Fibroblast of peridontal ligament (primary cell): Measurements from ENCODE around the gene TMEM131L.
A peak's percentile ranks its signal among the peaks of the same experiment; 100 is the strongest.

ENCODE experiments used
- DNase-seq: peaks from one replicate; pipeline ENCODE4 v3.0.0-alpha.2; 2010; ENCODE audit errors: extremely low read depth

Gene TMEM131L

DNA sequence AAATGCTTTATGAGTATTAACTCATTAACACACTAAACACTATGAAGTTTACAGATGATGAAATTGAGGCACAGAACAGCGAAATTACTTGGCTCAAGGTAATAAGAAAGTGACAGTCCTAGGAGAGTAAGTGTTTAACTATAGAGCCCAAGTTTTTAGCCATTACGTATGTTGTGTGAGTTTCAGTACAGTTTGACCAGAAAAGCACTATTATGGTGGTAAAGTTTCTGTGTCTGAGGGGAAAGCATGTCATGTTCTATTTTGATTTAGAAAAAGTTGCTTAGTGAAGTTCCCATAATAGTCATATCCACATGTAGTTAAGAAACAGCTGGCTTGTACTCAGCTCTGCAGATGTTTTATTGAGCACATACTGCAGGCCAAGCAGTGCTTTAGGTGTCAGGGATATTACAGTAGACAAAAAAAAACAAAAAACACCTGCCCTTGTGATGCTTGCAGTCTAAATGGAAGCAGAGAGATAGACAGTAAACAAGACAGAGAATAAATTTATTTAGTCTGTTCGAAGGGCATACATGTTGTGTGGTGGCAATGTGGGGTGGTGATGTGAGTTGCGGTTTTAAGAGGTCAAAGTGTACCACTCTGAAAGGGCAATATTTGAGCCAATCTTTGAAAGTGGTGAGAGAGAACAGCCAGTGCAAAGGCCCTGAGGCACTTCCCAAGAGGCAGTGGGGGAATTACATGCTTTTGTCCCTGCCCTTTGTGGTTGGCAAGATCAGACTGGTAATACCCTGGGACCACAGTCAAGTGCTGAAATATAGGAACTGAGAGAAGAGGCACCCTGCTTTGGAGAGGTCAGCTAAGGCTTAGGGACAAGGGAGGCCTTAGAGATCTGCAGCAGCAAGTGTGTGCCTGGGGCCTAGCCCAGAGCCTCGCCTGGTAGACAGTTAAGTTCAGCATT lies 6.2 kb downstream of the TMEM131L start:
- DNase-seq: no peak

DNA sequence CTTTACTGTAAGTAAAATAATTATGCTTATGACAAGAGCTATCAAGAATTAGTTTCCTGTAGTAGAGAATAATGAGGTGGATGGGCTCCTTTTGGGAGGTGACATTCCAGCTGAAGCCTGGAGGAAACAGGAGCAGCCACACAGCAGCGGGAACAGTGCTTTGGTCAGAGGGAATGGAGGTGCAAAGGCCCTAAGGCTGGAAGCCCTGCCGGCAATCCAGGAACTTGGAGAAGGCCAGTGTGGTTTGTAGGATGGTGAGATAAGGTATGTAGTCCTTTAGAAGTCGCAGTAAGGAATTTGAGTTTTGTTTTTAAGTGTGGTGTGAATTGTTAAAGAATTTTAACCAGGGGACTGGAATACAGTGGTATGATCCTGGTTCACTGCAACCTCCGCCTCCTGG lies 8.1 kb downstream of the TMEM131L start:
- no peak for DNase-seq

DNA sequence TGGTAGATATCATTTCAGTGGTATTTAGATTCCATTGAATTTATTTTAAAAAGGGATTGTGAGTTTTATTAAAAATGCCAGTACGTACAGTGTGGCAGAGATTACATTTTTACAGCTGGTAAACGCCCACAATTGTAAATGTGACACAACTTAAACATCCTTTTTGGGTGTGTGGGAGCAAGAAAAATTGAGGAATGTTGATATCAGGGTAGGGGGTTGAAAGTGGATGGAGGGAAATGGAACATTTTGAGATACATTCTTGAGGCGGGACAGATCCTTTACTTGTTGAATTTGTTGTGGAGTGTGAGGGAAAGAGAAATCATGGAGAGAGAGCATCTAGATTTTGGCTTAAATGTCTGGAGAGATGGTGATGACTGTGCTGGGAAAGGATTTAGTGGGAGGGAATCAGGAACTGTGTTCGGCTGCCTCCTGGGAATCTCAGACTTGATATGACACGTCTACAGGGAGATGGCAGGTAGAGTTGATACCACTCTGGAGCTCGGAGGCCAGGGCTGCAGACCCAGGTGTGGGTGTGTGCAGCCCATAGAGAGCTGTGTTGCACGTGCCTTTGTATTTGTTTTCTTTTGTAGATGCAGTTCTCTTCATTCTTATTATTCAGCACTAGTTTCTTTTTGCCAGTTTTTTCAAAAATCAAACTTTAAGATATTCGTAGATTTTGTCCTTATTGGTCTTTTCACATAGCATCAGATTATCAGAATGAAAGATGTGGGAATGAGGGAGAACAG lies 10.8 kb downstream of the TMEM131L start:
- no peak for DNase-seq

DNA sequence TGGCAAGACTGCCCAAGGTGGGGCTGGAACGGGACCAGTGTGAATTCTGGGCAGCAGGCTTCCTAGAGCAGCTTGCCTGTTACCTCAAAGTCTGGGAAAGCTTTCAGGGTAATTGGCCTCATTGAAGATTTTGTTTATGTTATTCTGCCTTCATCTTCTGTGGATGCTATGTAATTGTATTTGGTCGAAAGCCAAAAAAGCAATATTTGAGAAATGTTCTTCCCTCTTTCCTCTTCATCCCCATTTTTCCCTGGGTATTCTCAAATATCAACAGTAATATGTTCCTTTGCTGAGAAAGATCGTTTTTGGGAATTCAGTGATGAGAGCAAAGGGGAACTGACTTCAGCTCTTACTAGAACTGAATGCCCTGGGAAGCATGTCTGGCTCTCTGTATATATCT lies 12.9 kb downstream of the TMEM131L start:
- peak; percentile 42 for DNase-seq

DNA sequence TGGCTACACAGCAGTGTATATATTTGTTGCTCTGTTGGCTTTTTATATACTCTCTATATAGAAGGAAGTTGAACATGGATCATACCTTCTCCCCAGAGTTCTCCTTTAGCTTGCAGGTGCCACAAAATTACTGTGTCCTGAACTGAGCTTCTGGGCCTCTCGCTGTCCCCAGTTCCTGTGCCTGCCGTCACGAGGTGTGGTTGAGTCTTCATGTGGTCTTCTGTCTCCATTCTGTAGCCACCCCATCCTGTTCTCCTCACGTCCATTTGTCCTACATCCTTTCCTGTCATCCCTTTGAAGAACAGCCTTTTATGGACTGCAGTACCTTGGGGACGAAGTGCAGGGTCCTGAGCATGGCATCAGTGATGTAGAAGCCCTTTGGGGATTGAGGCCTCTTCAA lies 14.5 kb downstream of the TMEM131L start:
- DNase-seq: no peak

DNA sequence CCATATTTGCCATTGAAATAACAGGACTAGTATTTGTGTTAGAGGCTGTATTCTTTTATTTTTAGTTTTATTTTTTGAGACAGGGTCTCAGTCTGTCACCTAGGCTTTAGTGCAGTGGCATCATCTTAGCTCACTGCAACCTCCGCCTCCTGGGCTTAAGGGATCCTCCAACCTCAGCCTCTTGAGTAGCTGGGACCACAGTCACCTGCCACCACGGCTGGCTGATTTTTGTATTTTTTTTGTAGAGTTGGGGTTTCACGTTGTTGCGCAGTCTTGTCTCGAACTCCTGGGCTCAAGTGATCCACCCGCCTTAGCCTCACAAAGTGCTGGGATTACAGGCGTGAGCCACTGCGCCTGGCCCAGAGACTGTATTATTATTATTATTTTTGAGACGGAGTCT lies 15.3 kb downstream of the TMEM131L start:
- no peak for DNase-seq

DNA sequence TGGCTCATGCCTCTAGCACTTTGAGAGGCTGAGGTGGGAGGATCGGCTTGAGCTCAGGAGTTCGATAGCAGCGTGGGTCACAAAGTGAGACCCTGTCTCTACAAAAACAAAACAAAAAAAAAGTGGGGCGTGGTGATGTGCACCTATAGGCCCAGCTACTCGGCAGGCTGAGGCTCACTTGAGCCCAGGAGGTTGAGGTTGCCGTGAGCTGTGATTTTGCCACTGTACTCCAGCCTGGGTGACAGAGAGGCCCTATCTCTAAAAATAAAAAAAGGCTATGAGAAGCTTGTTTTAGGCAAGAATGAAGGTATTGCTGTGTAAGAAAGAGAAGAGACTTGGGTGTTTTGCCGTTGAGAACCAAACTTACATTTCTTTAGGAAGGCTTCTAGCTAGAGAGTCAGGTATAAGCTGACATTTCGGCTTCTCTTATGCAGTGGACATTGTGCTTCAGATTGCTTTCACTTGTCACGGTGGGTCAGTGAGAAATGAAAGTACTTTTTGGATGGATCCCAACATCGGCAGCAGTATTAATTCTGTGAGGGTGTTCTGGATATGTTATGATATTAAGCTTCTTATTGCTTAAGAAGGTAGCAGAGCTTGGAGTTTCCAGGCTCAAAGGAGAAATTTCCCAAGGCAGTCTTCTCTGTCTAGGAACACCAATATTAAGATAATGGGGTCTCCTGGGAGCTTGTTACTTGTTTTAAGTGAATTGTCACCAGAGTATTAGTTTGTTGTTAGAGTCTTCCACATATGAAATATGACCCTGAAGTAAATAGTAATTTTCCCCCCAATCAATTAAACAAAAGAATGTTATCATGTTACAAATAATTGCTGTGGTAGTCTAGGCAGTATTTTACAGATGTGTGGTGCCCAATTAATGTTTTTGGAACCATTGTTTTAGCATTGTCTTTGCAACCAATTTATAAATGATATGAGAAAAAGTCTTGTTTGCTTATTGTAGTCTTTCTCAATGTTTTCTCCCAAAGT lies 17.6 kb downstream of the TMEM131L start:
- DNase-seq: peak; percentile 35

DNA sequence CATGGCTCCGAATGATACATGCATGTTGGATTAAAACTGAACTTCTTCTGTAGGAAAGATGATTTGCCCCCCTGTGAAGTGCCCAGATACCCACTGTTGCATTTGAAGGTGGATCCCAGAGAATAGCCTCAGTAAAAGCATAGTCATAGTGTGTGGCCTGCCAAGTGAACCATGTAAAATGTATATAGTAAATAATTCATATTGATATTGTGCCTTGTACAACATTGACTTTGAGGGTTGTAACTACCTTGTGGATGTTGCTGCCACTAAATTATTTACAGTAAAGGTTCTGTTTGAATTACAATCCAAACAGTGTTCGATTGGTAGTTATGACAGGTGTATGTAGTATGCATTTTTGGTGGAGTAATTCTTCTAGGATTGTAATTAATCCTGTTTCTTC lies 19.2 kb downstream of the TMEM131L start:
- DNase-seq: no peak

DNA sequence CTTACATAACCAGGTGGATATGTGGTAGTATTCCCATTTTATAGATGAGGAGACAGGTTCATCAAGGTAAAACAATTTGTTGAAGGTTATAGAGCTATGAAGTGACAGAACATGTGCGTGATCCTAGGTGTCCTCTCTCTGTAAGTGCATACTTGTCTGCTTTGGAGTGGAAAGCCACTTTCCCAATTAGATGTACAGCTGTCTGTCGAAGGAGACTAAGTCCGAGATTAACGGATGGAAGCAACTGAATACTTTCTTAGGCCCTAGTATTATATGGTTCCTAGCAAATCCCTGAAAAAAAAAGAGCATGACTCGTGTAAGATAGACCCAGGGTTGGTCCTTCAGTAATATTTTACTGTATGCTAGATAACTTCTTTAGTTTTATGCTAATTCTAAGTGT lies 19.7 kb downstream of the TMEM131L start:
- no peak for DNase-seq

DNA sequence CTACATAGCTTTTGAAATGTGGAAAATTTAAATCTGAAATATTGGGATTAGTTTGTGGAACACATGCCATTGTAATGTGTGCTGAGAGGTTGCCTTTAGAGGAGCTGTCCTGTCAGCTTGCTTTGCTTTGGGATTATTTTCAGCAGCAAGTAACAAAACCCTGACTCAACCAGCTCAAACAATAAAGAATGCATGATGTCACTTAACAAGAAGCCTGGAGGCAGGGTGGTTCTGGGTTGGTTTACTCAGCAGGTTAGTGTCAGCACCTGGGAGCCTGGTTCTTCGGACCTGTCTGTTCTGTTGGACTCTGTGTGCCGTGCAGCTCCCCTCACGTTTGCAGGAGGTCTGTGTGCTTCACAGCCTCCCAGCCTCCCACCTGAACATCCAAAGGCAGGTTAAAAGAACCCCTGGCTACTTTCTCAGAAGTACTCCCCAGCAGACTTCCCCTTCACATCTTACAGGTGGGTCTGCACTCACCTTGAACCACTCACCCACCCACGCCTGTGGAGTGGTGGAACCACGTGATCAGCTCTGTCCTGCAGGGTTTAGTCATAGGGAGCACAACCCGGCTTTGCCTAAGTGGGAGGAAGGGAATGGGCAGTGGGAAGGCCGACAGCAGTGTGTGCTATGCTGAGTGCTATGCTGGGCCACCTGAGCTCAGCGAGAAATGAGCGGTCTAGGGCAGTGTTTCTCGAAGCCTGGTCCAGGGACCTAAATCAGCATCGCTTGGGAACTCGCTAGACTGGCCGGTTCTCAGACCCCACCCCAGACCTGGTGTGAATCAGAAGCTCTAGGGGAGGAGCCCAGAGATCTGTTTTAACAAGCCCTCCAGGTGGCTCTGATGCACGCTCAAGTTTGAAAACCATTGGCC lies 20.4 kb downstream of the TMEM131L start:
- DNase-seq: peak; percentile 80

DNA sequence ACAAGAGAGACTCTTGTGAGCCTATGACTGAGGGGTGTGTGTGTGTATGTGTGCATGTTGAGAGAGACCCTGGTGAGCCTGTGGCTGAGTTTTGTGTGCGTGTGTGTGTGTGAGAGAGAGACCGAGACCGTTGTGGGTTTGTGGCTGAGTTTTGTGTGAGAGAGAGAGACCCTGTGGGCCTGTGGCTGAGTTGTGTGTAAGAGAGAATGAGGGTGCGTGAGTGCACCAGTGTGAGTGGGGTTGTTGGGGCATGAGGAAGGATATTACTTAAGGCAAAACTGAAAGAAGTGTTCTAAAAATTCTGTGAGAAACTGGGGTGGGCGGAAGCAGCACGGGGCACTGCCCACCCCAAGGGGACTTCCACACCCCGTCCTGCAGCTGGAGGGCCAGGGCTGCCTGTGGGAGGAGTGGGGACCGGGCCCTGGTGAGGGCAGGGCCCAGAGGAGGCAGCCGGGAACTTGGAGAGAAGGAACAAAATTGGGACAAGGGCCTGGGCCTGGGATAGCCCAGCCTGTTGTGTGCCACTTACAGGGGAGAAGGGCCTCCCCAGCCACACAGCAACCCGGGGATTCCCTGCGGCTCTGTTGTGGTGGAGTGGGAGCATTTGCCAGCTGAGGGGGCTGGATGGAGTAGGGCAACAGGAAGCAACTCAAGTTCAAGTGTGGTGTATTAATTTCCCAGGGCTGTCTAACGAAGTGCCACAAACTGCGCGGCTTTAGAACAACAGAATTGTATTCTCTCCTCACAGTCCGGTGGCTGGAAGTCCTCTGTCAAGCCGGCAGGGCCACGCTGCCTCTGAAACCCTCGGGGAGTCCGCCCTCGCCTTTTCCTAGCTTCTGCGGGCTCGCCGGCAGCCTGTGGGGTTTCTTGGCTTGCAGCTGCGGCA lies 22.1 kb downstream of the TMEM131L start:
- peak; percentile 30 for DNase-seq

DNA sequence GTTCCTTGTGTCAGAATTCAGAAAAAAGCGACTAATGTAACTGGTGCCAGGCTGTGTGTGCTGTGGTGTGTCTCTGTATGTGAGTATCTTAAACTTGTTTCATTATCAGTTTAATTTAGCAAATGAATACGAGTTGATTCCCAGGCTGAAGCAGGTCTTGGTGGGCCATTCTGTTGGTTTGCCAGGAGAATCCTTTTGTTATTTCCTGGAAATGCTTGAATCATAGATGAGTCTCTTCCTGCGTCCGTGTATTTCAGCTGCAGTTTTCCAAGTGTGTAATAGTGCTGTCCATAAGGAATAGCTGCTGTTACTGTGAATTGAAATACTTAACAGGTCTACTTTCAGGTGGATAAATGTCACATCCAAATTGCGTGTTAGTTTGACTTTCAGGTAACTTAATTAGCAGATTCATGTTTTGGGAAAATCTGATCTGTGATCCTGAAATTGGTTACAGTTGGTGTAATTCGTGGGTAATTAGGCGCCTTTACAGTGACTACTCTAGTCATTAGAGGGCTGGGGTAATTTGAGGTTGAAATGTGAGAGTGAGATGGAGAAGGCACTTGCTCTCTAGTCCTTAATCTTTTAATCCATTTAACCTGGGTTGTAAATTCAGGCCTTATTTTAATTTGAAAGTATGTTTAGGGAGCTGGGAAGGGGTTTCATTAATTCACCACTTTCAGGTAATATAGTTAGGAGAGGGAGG lies 23.8 kb downstream of the TMEM131L start:
- DNase-seq: no peak

DNA sequence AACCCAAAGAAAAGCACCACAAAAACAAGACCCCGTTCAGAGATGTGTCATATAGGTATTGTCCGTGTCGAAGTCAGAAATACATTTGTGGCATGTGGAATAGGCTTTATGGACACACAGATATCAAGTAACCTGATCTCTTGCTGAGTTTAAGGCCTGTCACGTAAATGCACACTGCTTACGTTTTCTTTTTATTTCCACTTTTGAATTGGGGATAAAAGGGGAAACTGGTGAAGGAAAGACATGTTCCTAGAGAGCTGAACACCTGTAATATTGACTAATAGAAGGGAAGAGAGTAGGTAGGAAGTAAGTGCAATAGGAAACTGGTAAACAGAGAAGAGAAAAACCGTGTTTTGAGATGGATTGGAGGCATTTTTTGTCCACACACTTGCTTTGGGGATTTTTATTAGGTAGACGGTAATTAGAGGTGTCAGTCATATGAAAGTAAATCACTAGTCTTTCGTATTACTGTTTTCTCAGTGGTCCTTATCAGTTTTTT lies 24.9 kb downstream of the TMEM131L start:
- DNase-seq: no peak

DNA sequence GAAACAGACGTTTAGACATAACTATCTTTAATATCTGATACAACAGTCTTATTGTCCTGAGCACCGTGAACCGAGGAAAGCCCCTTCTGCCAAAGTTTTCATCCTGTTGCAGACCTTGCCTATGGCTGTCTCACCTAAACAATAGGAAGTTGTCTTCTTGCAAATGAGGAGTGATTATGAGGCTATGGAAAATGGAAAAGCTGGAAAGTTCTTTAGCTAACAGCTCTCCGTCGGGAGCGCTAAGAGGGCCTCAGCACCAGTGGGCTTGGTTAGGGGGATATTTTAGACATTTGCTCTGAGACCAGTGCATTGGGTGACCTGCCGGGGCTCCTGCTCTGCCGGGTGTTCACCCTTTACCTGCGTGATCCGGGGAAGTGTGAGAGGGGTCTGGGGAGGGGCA lies 28.4 kb downstream of the TMEM131L start:
- DNase-seq: no peak

DNA sequence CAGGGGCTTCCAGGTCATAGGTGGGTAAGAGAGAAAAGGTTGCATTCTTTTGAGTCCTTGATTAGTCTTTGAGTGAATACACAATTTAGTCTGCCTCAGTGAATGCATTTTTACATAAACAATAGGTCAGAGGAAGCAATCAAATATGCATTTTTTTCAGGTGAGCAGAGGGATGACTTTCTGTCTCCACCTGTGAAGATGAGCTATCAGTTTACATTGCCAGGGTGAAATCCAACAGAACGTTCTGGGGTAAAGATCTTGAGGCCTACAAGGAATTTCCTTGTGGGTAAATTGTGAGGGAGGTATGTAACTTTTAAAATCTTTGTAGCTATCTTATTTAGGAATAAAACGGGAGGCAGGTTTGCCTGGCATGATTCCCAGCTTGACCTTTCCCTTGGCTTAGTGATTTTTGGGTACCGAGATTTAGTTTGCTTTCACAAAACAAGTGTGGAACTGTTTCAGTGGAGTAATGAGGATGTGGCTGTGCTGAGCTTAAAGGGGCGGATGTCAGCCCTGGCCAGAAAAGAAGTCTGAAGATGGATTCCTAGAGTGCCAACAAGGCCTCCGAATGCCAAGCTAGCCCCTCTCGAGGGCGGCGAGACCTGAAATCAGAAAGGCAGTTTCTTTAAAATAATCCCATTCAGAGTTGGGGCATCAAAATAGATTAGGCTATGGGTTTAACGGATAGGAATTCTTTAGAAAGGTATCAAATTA lies 29.5 kb downstream of the TMEM131L start:
- DNase-seq: no peak

DNA sequence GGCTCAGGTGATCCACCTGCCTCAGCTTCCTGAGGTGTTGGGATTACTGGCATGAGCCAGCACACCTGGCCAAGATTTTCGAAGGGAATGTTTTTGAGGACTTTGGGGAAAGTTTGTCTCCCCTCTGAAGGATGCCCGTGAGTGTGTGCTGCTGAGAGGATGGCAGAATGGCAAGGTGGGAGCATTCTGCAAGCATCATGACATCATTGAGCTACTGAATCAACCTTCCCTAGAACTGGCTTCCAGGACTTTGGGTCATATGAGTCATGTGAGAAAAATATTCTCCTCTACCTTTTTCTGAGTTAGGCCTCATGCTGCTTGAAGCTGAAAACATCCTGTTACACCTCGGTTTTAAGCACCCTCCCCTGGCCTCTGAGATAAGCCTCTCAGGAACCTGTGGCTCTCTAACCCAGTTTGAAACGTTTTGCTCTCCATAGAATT lies 31.0 kb downstream of the TMEM131L start:
- no peak for DNase-seq

DNA sequence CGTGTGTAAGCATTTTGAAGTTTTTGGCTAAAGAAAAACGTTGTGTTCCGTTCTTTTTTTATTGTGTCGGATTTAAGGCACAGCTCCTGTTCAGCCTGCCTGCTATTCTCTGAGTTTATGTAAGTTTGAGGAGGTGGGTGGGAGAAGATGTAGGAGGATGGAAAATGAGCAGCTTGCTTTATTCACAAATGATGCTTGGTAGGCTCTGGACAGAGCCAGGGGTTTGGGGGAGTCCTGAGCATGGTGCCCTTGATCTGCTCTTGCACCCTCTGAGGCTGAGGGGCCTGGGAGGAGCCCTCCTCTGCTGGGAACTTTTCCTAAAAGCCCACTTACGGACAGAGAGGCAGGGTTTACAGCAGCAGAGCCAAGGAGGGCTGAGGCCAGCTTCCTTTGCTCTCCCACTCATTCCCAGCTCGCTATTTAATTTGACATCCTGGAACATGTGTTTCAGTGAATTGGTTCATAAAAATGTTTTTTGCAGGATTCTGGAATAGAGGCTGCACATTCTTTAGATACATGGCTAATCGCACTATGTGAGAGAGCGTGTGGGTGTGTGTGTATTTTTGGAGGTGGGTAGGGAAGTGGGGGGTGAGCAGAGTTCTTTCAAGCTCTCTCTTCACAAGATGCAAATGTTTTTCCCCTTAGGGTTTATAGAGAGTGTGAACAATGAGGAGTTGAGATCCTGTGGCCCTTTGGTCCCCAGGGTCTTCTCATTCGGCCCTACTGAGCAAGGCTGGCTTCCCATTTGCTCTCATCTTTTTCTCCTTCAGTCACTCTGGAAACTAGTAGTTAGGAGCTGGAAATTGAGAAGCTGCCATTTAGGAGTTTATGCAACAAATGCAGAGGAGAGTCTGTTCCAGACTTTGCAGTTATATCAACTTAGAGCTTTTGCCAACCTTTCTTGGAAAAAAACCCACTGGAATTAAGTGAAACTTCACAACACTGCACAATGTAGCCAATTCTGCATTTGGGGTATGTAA lies 32.1 kb downstream of the TMEM131L start:
- DNase-seq: peak; percentile 84
